ENCODE results near the gene IGDCC3. TPM values are rescaled to one million over a fixed set of nuclear protein-coding genes. Genes with fewer than 3 reads are reported as not detected.

Gene IGDCC3
- total and polyA plus RNA-seq, 10 of the 15 experiments (the other 5 are each of a cell fraction or from before 2014, with no cell fraction given) = 0.10 to 0.20 (median 0.15) TPM; not detected in 7

DNA sequence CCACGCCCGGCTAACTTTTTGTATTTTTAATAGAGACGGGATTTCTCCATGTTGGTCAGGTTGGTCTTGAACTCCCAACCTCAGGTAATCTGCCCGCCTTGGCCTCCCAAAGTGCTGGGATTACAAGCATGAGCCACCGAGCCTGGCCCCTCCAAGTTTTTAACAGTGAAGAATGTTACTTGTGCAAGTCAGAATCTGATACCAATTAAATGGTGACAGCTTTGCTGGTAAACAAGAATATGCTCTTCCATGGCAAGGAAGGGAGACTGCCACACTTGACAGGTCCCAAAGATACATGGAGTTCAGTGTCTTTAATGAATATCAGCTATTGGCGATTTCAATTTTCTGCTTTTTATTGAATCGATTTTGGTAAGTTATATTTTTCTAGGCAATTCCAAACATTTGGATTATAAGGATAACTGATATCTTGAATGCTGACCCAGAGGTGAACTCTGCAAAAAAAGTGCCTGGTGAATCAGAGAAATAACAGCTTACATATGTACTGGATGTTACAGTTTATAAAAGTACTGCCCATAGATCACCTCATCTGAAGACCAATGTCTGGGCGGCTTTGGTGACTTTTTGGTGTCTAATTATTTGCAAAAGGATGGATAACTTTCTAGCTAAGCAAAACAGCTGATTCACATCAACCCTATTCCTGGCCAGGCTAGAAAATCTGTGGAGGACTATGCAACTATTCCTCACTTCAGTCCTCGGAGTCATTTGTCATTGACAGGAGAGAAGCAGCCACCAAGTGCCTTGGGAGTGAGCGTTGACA lies 92.3 kb downstream of the IGDCC3 start:
- ChIA-PET RAD21 (ENCODE audit: unreplicated experiment) (interaction anchor here (0.6 to 4.0 kb wide), 10 partner anchors 12 to 482 kb away, joined by 3 to 18 read pairs (median 5); partner anchors contain the start of genes CLPX and RNU5B-1), CTCF (interaction anchor here (0.8 to 3.8 kb wide), 16 partner anchors 9 to 252 kb away, joined by 3 to 29 read pairs (median 5); partner anchors contain the start of genes CLPX and RNU5B-1), SMC1A (ENCODE audit: uncharacterized antibody, unreplicated experiment) (interaction anchor here (0.6 to 2.3 kb wide), 12 partner anchors 7 to 151 kb away, joined by 3 to 12 read pairs (median 4); partner anchors contain the start of genes CLPX and PDCD7), POLR2A (interaction anchor here (0.6 to 2.9 kb wide), 14 partner anchors 8 to 685 kb away, joined by 3 to 21 read pairs (median 4); partner anchors contain the start of genes CLPX and RNU5B-1)
- Histone ChIP-seq H3K4me3 (peak overlapping the region; percentile 74), H2AFZ (ENCODE audit: control insufficient read depth, low read depth, low read length) (peak overlapping the region; percentile 86), H3K36me3 (ENCODE audit: control insufficient read depth in 2 of 2, insufficient read depth in 2 of 2, low read length in 1 of 2) (no peaks in the 10 kb centered on the region), H3K27me3 (replicated peaks in 1 of 2; ENCODE audit: control insufficient read depth in 2 of 2, insufficient read depth in 2 of 2, low read length in 1 of 2) (no peaks in the 10 kb centered on the region), H3K9me3 (replicated peaks; ENCODE audit: control insufficient read depth, insufficient read depth, low read length) (no peaks in the 10 kb centered on the region), H3K4me1 (ENCODE audit: control insufficient read depth, insufficient read depth, low read length) (peaks cover 11% of the 10 kb centered on the region), H3K79me2 (ENCODE audit: control insufficient read depth, insufficient read depth, low read length) (no peaks in the 10 kb centered on the region; the same call in 1 of the 2 replicates), H3K4me2 (ENCODE audit: control insufficient read depth, insufficient read depth) (peak overlapping the region; percentile 64), H4K20me1 (ENCODE audit: control insufficient read depth, insufficient read depth) (no peaks in the 10 kb centered on the region), H3K27ac (ENCODE audit: control insufficient read depth, insufficient read depth) (no peak overlapping the region), H3K9ac (ENCODE audit: control insufficient read depth, insufficient read depth, low read length) (peak overlapping the region; percentile 73)
- DNase-seq (ENCODE audit: low read depth, low spot score) (no peak), FAIRE-seq (no peak), ATAC-seq (no peak)
- intact Hi-C loops (cut with micrococcal nuclease; ENCODE audit: unreplicated experiment) = loop anchor here (2.0 kb wide), 1 partner anchor 101 kb away; the partner anchor contains the start of gene CLPX
- TSS peak; percentile 70 for BruUV-seq (replicated peaks)
- in situ Hi-C loops (cut with MboI) = no loop called here
- 76% methylated on average over 10 of the region's 10 CpGs for WGBS (ENCODE audit: insufficient coverage, insufficient replicate concordance, low lambda C conversion rate, missing lambda C conversion rate)
- TF ChIP-seq ASH2L (IDR thresholded peaks at IDR 0.05; ENCODE audit: borderline replicate concordance, low read depth) = no peak
- TF ChIP-seq SREBF1 (IDR thresholded peaks at IDR 0.05; ENCODE audit: low read length) = no peak
- TF ChIP-seq BCL11A (IDR thresholded peaks at IDR 0.05; ENCODE audit: low read depth, low read length) = no peak
- no peak for TF ChIP-seq ZNF687 (IDR thresholded peaks at IDR 0.05)
- no peak for TF ChIP-seq SREBF2 (IDR thresholded peaks at IDR 0.05; ENCODE audit: low read length)
- TF ChIP-seq NR2C1 (IDR thresholded peaks at IDR 0.05) = no peak
- TF ChIP-seq KDM1A (IDR thresholded peaks at IDR 0.05; ENCODE audit: borderline replicate concordance) = no peak
- no peak for TF ChIP-seq CREM (IDR thresholded peaks at IDR 0.05; ENCODE audit: low read depth)
- TF ChIP-seq, protein P1, sequence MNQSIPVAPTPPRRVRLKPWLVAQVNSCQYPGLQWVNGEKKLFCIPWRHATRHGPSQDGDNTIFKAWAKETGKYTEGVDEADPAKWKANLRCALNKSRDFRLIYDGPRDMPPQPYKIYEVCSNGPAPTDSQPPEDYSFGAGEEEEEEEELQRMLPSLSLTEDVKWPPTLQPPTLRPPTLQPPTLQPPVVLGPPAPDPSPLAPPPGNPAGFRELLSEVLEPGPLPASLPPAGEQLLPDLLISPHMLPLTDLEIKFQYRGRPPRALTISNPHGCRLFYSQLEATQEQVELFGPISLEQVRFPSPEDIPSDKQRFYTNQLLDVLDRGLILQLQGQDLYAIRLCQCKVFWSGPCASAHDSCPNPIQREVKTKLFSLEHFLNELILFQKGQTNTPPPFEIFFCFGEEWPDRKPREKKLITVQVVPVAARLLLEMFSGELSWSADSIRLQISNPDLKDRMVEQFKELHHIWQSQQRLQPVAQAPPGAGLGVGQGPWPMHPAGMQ (IDR thresholded peaks at IDR 0.05; ENCODE audit: borderline replicate concordance) = no peak
- no peak for TF ChIP-seq ETV6 (conservative IDR thresholded peaks at IDR 0.05 in 1 of 2, IDR thresholded peaks at IDR 0.05 in 1 of 2; ENCODE audit: borderline replicate concordance in 1 of 2, low read depth in 1 of 2)
- TF ChIP-seq ZBTB11 (CRISPR knock-in tag; IDR thresholded peaks at IDR 0.05) = no peak
- no peak for TF ChIP-seq ESRRA (IDR thresholded peaks at IDR 0.05; ENCODE audit: low read length)
- no peak for TF ChIP-seq IRF4 (IDR thresholded peaks at IDR 0.05; ENCODE audit: low read depth, low read length)
- TF ChIP-seq MYB (IDR thresholded peaks at IDR 0.05; ENCODE audit: borderline replicate concordance, low read depth, low read length) = no peak
